Measurements from ENCODE around the gene EXOSC2.

Gene EXOSC2

DNA sequence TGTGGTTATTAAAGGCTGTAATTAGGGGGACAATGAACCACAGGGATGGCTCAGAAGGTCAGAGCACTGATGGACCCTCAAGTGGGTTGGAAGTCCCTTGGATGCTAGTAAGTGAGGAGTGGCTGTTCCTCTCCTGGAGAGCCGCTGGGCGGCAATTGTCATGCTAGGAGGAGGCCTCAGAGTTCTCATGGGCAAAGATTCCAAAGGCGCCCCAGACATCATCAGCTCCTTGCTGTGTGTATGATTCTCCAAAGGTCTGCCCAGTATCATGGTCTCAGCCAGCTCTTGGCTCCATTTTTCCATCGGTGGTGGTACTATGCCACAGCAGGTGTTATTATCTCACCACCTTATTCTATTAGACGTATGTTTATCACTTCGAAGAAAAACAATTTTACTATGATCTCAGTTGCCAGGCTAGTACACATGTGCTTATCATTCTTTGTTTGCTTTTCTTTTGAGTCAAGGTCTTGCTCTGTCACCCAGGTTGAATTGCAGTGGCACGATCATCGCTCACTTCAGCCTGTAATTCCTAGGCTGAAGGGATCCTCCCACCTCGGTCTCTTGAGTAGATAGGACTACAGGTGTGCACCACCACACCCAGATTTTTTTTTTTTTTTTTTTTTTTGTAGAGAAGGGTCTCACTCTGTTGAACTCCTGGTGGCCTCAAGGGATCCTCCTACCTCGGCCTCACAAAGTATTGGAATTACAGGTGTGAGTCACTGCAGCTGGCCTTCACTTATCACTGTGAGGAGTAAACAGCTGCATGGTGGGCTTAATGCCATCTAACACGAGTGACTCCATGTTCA is 46.8 kb downstream of the EXOSC2 start:
- DNase-seq = no peak

DNA sequence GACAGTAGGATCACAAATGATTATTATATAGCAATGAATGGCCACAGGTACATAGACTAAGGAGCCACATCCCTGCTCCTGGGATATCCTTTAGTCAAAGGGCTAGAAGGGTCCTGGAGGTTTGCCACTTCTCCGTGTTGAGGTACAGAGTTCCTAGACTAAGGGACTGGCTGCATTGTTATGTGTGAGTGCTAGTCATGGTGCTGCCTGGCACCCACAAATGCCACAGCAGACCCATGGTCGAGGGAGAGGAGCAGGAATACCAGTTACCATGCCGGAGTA is 47.4 kb downstream of the EXOSC2 start:
- DNase-seq = no peak

DNA sequence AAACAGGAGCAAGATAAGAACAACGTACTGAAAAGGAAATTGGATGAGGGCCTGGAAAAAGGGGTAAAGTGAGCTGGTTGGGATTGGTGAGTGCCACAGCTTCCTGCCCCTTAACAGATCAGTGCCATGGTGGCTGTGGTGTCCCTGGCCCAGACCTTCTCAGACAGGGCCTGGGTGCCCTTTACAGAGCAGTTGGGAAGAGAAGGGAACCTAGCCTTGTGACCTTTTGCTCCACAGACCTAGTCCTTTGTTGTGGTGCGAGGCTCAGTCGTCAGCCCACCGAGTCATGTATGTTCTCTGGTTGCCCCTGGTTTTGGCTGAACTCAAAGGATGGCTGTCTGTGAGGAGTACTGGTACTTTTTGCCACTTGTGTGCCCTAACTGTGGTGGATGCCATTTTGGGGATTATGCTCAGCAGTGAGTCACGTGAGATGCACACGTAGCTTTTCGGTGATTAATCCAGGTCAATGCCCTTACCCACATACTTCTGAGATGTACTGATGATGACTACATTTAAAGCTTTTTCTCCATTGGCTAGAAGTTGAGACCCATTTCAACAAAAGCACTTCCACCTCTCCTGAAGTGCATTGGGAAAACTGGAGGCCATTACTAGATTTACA is 48.4 kb downstream of the EXOSC2 start:
- peak; percentile 57 for DNase-seq

DNA sequence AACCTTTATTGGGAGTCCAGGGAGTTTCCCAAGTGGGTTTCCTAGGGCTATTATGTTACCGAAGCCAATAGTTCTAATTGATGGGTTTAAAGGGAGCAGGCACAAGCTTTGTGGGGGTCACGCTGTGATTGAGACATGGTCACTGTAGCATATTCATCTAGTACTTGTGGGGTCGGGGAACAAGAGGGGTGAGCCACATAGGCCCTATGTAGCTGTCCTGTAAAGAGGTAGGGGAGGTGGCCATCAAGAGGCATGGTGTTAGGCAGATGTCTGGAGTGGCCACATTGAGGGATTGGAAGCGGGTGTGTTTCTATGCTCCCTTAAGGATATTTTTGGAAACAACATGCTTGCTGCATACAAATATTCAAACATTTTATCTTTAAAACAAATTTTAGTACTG is 50.1 kb downstream of the EXOSC2 start:
- no peak for DNase-seq

DNA sequence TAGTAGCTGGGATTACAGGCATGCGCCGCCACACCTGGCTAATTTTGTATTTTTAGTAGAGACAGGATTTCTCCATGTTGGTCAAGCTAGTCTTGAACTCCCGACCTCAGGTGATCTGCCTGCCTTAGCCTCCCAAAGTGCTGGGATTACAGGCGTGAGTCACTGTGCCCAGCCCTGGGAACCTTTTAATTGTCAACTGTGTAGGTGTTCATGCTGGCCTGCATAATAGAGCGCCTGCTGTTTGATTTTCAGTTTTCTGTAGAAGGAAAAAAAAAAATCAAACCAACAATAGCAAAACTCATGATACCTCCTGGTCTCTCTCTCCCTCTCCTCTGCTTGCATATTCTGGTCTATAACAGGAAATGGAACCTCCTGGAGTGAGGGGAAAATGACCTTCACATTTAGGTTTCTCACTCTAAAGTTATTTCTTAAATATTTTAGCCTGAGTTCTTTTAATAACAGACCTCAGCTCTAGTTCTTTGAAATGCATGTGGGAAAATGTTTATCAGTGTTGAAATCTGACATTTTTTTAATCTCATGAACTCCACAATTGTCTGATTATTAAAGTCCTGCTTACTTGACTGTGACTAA is 51.7 kb downstream of the EXOSC2 start:
- DNase-seq = peak; percentile 27

DNA sequence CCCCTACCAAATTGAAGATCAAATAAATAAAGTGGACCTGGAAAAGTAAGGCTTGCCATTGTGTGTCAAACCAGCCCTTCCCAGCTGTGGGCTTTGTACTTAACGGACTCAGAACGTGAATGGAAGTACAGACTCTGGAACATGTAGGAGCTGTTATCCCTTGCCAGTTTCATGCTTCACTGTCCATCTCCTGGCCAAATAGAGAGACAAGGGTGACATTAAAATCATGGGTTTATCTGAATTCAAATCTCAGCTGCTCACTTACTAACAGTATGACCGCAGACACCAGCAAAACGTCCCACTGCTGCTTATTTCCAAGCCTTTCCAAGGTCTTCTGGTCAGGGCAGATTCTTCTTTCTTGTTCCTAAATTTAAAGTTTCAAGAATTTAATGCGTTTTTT is 52.2 kb downstream of the EXOSC2 start:
- DNase-seq = no peak

DNA sequence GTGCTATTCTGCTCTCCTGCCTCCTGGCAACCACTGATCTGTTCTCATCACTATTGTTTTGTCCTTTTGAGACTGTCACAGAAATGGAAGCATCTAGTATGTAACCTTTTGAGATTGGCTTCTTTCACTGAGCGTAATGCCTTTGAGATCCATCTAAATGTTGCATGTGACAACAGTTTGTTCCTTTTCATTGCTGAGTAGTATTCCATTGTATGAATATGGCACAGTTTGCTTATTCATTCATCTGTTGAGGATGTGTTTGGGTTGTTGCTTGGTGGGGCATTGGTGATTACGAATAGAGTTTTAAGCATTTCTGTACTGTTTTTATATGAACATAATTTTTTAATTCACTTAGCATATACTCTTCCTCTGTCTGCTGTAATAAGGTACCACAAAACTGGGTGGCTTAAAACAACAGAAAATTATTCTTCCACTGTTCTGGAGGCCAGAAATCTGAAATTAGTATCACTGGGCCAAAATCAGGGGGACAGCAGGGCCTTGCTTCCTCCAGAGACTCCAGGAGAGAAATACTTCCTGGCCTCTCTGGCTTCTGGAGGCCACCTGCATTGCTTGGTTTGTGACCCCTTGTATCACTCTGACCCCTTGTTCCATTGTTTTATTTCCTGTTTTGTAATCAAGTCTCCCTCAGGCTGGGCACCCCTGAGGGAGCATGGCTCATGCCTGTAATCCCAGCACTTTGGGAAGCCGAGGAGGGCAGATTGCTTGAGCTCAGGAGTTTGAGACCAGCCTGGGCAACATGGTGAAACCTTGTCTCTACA is 53.0 kb downstream of the EXOSC2 start:
- no peak for DNase-seq

DNA sequence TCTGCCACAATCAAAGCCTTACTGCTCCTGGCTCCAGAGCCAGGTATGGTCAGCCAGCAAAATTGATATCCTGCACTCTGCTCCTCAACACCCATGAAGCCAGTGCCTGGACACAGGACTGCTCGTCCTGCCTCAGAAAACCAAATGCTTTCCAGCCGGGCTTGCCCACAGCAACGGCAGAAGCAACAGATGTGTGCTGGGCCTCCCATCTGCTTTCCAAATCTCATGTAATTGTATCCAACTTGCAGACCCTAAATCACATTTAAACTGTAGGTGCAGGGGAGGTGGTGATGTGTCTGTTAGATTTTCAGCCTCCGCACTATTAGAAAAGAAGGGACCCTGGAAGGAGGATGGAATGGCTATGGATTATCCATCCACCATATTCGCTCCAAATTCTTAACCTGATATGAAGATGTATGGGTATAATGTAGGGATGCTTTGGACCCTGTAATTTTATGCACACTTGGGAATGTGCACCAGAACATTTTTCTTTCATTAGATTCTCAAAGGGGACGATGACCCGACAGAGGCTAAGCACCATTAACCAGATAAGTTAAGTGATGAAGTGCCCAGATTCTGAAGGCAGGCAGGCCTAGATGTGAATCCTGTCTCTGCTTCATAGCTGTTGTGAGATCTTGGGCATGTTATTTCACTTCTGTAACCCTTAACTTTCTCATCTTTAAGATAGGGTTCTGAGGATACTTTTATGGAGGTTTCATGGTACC is 58.2 kb downstream of the EXOSC2 start:
- no peak for DNase-seq
